GM19043 (cell line): ENCODE data around the gene WWOX.

Experiments
- ATAC-seq: cut with Tn5 transposase; IDR thresholded peaks from one replicate; pipeline ENCODE4 v1.9.1; 2021; ENCODE audit warnings: low read depth; ENCODE audit not compliant: unreplicated experiment

The WWOX gene

GRCh38 chr16:79079656-79080420 lies 980.4 kb downstream of the WWOX start:
- ATAC-seq, result no peak

GRCh38 chr16:79081297-79082066 lies 982.0 kb downstream of the WWOX start:
- no peak for ATAC-seq

GRCh38 chr16:79082970-79083369 lies 983.5 kb downstream of the WWOX start:
- ATAC-seq, result no peak

- no peak for ATAC-seq
Measured at GRCh38 chr16:79083508-79084299, 984.2 kb downstream of the WWOX start.

- ATAC-seq, result no peak
Measured at GRCh38 chr16:79088971-79089370, 989.5 kb downstream of the WWOX start.

- ATAC-seq, result no peak
Measured at GRCh38 chr16:79089735-79090284, 990.4 kb downstream of the WWOX start.

- no peak for ATAC-seq
Measured at GRCh38 chr16:79090966-79091365, 991.5 kb downstream of the WWOX start.

GRCh38 chr16:79092846-79093245 lies 993.4 kb downstream of the WWOX start:
- ATAC-seq, result no peak

- ATAC-seq, result no peak
Measured at GRCh38 chr16:79093554-79093967, 994.1 kb downstream of the WWOX start.

- ATAC-seq, result no peak
Measured at GRCh38 chr16:79096246-79096645, 996.8 kb downstream of the WWOX start.

- no peak for ATAC-seq
Measured at GRCh38 chr16:79097166-79097565, 997.7 kb downstream of the WWOX start.

- no peak for ATAC-seq
Measured at GRCh38 chr16:79097771-79098170, 998.3 kb downstream of the WWOX start.

- no peak for ATAC-seq
Measured at GRCh38 chr16:79098907-79099306, 999.5 kb downstream of the WWOX start.

GRCh38 chr16:79099716-79100115 lies 1000.3 kb downstream of the WWOX start:
- ATAC-seq, result no peak

GRCh38 chr16:79100447-79100846 lies 1001.0 kb downstream of the WWOX start:
- no peak for ATAC-seq

- ATAC-seq, result no peak
Measured at GRCh38 chr16:79101491-79101890, 1002.0 kb downstream of the WWOX start.

- ATAC-seq, result no peak
Measured at GRCh38 chr16:79104567-79104966, 1005.1 kb downstream of the WWOX start.

- ATAC-seq, result no peak
Measured at GRCh38 chr16:79107301-79107700, 1007.8 kb downstream of the WWOX start.

- ATAC-seq, result no peak
Measured at GRCh38 chr16:79109771-79110170, 1010.3 kb downstream of the WWOX start.

- ATAC-seq, result no peak
Measured at GRCh38 chr16:79110242-79110641, 1010.8 kb downstream of the WWOX start.

- no peak for ATAC-seq
Measured at GRCh38 chr16:79110953-79111352, 1011.5 kb downstream of the WWOX start.
